HL-60 (cell line): ENCODE data around the gene PUM1.

Source experiments
- GABPA ChIP-seq: IDR thresholded peaks from 2 replicates; pipeline ENCODE4 v1.6.1; 2012; ENCODE audit warnings: low read depth
- POLR2AphosphoS5 ChIP-seq: IDR thresholded peaks from 2 replicates; pipeline ENCODE4 v1.6.1; 2012; ENCODE audit warnings: low read depth
- TF ChIP-seq, protein P1 (sequence below): IDR thresholded peaks from one replicate; pipeline ENCODE4 v1.5.1; 2011; ENCODE audit warnings: low read length, control low read depth, inconsistent platforms; ENCODE audit not compliant: insufficient read depth
- TF ChIP-seq, protein P2 (sequence below): IDR thresholded peaks from 2 replicates; pipeline ENCODE4 v1.6.1; 2012; ENCODE audit warnings: low read depth; ENCODE audit not compliant: insufficient replicate concordance

DNA sequence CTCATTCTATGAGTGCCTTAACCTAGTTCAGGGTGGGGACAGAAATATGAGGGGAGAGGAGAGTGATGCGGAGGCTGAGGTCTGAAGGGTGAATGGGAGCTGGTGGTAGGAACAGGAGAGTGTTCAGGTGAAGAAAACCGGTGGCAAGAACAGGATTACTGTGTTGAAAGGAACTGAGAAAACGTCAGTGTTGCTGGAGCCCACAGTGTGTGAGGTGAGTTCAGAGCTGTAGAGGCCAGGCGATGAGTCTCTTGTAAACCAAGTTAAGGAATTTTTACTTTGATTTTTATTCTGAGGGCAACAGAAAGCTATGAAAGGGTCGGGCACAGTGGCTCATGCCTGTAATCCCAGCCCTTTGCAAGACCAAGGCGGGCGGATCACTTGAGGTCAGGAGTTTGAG, 45.3 kb upstream of the PUM1 start:
- TF ChIP-seq, protein P1, sequence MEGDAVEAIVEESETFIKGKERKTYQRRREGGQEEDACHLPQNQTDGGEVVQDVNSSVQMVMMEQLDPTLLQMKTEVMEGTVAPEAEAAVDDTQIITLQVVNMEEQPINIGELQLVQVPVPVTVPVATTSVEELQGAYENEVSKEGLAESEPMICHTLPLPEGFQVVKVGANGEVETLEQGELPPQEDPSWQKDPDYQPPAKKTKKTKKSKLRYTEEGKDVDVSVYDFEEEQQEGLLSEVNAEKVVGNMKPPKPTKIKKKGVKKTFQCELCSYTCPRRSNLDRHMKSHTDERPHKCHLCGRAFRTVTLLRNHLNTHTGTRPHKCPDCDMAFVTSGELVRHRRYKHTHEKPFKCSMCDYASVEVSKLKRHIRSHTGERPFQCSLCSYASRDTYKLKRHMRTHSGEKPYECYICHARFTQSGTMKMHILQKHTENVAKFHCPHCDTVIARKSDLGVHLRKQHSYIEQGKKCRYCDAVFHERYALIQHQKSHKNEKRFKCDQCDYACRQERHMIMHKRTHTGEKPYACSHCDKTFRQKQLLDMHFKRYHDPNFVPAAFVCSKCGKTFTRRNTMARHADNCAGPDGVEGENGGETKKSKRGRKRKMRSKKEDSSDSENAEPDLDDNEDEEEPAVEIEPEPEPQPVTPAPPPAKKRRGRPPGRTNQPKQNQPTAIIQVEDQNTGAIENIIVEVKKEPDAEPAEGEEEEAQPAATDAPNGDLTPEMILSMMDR, result no peak
- TF ChIP-seq GABPA, result no peak
- TF ChIP-seq, protein P2, sequence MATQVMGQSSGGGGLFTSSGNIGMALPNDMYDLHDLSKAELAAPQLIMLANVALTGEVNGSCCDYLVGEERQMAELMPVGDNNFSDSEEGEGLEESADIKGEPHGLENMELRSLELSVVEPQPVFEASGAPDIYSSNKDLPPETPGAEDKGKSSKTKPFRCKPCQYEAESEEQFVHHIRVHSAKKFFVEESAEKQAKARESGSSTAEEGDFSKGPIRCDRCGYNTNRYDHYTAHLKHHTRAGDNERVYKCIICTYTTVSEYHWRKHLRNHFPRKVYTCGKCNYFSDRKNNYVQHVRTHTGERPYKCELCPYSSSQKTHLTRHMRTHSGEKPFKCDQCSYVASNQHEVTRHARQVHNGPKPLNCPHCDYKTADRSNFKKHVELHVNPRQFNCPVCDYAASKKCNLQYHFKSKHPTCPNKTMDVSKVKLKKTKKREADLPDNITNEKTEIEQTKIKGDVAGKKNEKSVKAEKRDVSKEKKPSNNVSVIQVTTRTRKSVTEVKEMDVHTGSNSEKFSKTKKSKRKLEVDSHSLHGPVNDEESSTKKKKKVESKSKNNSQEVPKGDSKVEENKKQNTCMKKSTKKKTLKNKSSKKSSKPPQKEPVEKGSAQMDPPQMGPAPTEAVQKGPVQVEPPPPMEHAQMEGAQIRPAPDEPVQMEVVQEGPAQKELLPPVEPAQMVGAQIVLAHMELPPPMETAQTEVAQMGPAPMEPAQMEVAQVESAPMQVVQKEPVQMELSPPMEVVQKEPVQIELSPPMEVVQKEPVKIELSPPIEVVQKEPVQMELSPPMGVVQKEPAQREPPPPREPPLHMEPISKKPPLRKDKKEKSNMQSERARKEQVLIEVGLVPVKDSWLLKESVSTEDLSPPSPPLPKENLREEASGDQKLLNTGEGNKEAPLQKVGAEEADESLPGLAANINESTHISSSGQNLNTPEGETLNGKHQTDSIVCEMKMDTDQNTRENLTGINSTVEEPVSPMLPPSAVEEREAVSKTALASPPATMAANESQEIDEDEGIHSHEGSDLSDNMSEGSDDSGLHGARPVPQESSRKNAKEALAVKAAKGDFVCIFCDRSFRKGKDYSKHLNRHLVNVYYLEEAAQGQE, result no peak
- no peak for TF ChIP-seq POLR2AphosphoS5
